H1 (cell line): ENCODE measurements around the gene ZNF730. TPM values are rescaled to one million over a fixed set of nuclear protein-coding genes. Genes with fewer than 3 reads are reported as not detected.

Experiments used
- CTCF ChIA-PET: fragments of 300-600 bp; sonication (Branson Sonifier 250); formaldehyde crosslinking; loops from one replicate; lab custom pipeline; 2021; ENCODE audit not compliant: partially characterized antibody; lab: Charles Lee
- POLR2A ChIA-PET: fragments of 300-600 bp; sonication (Branson Sonifier 250); formaldehyde crosslinking; loops from one replicate; lab custom pipeline; 2021; ENCODE audit warnings: inconsistent platforms; ENCODE audit not compliant: partially characterized antibody; lab: Charles Lee
- DNase-seq, 2 experiments: peaks; one replicate each; pipeline versions ENCODE4 v3.0.0 to v3.0.0-alpha.2; 2010 to 2022; ENCODE audit warnings: low spot score in 2 of 2, low read depth in 1 of 2, mixed read lengths in 1 of 2
- FAIRE-seq: peaks from 2 replicates; lab custom pipeline; 2011; peaks lifted over from hg19 to GRCh38; lab: Jason Lieb, UNC
- H2AFZ ChIP-seq: 2 replicates; pipeline ENCODE4 v1.8.1; 2012; ENCODE audit warnings: low read length, inconsistent platforms
- H2AK5ac ChIP-seq: 2 replicates; pipeline ENCODE4 v1.6.1; 2013; ENCODE audit warnings: low read depth, low read length
- H2BK120ac ChIP-seq: replicated peaks from 2 replicates; pipeline ENCODE3; 2013; ENCODE audit warnings: low read depth, low read length, inconsistent platforms
- H2BK12ac ChIP-seq: 2 replicates; pipeline ENCODE4 v1.6.1; 2013; ENCODE audit warnings: low read depth, low read length
- H2BK15ac ChIP-seq: 2 replicates; pipeline ENCODE4 v1.6.1; 2013; ENCODE audit warnings: low read length
- H2BK20ac ChIP-seq: 2 replicates; pipeline ENCODE4 v1.6.1; 2013; ENCODE audit warnings: low read length
- H2BK5ac ChIP-seq: 2 replicates; pipeline ENCODE4 v1.6.1; 2013; ENCODE audit warnings: low read depth, low read length
- H3K14ac ChIP-seq: 2 replicates; pipeline ENCODE4 v1.6.1; 2013; ENCODE audit warnings: inconsistent platforms; ENCODE audit not compliant: insufficient read length
- H3K18ac ChIP-seq: 2 replicates; pipeline ENCODE4 v1.6.1; 2013; ENCODE audit warnings: low read length; ENCODE audit errors: extremely low read depth
- H3K23ac ChIP-seq: 2 replicates; pipeline ENCODE4 v1.6.1; 2013; ENCODE audit warnings: inconsistent platforms; ENCODE audit not compliant: insufficient read length
- H3K23me2 ChIP-seq: 2 replicates; pipeline ENCODE4 v1.6.1; 2013; ENCODE audit warnings: low read depth, low read length
- H3K27ac ChIP-seq: 2 replicates; pipeline ENCODE4 v1.6.1; 2011; ENCODE audit warnings: low read depth, low read length, inconsistent platforms
- H3K27me3 ChIP-seq, 4 experiments: replicated peaks in 1 of 4; 1 replicate in 1 of 4; 2 replicates in 3 of 4; pipeline versions ENCODE4 v1.6.1 to v1.8.1; 2011 to 2013; ENCODE audit warnings: low read length in 3 of 4, mild to moderate bottlenecking in 3 of 4, inconsistent platforms in 2 of 4, mixed read lengths in 2 of 4, moderate library complexity in 1 of 4; ENCODE audit not compliant: control insufficient read depth in 3 of 4, insufficient read depth in 3 of 4; ENCODE audit errors: extremely low read depth in 1 of 4
- H3K36me3 ChIP-seq, 4 experiments: 2 replicates each; pipeline versions ENCODE4 v1.6.1 to v1.8.1; 2011 to 2013; ENCODE audit warnings: mild to moderate bottlenecking in 4 of 4, low read length in 3 of 4, moderate library complexity in 2 of 4, control low read depth in 1 of 4, inconsistent platforms in 1 of 4; ENCODE audit not compliant: insufficient read depth in 4 of 4, control insufficient read depth in 2 of 4
- H3K4ac ChIP-seq: replicated peaks from 2 replicates; pipeline ENCODE3; 2013; ENCODE audit warnings: low read length, low read depth, mixed read lengths, inconsistent platforms; ENCODE audit not compliant: insufficient read length
- H3K4me1 ChIP-seq, 4 experiments: replicated peaks in 1 of 4; 1 replicate in 1 of 4; 2 replicates in 3 of 4; pipeline versions ENCODE4 v1.6.1 to v1.8.1; 2011 to 2013; ENCODE audit warnings: low read length in 3 of 4, inconsistent platforms in 2 of 4, mixed read lengths in 1 of 4; ENCODE audit not compliant: insufficient read depth in 4 of 4, control insufficient read depth in 3 of 4
- H3K4me2 ChIP-seq, 2 experiments: 2 replicates each; pipeline versions ENCODE4 v1.6.1 to v1.8.1; 2011 to 2013; ENCODE audit warnings: low read depth in 2 of 2, low read length in 2 of 2, control low read depth in 1 of 2, inconsistent platforms in 1 of 2, mild to moderate bottlenecking in 1 of 2; ENCODE audit not compliant: insufficient read depth in 1 of 2
- H3K4me3 ChIP-seq, 4 experiments: fragments of 200-600, 300-600 bp in 1 of 4; sonication (generic), shearing (Covaris generic), sonication (Bioruptor Twin) in 1 of 4; 2 replicates each; pipeline versions ENCODE4 v1.5.1 to v1.8.1; 2011 to 2016; ENCODE audit warnings: low read length in 4 of 4, low read depth in 3 of 4, control low read depth in 2 of 4, inconsistent platforms in 2 of 4, mild to moderate bottlenecking in 2 of 4, mixed read lengths in 1 of 4, moderate library complexity in 1 of 4; ENCODE audit not compliant: insufficient read depth in 2 of 4; ENCODE audit errors: extremely low read depth in 1 of 4
- H3K56ac ChIP-seq: replicated peaks from 2 replicates; pipeline ENCODE3; 2013; ENCODE audit warnings: low read depth, mild to moderate bottlenecking, mixed read lengths, low read length, inconsistent platforms; ENCODE audit not compliant: insufficient read length
- H3K79me1 ChIP-seq: 2 replicates; pipeline ENCODE4 v1.6.1; 2013; ENCODE audit warnings: low read depth, low read length, control low read depth
- H3K79me2 ChIP-seq, 2 experiments: 2 replicates each; pipeline versions ENCODE4 v1.6.1 to v1.8.1; 2012 to 2013; ENCODE audit warnings: low read length in 2 of 2, mild to moderate bottlenecking in 2 of 2, inconsistent platforms in 1 of 2; ENCODE audit not compliant: insufficient read depth in 2 of 2, control insufficient read depth in 1 of 2
- H3K9ac ChIP-seq, 4 experiments: replicated peaks in 1 of 4; 1 replicate in 1 of 4; 2 replicates in 3 of 4; pipeline versions ENCODE4 v1.6.1 to v1.8.1; 2011 to 2013; ENCODE audit warnings: low read depth in 3 of 4, low read length in 3 of 4, control low read depth in 2 of 4, mild to moderate bottlenecking in 2 of 4, moderate library complexity in 2 of 4, inconsistent platforms in 1 of 4; ENCODE audit errors: extremely low read depth in 1 of 4
- H3K9me3 ChIP-seq, 2 experiments: 2 replicates each; pipeline versions ENCODE4 v1.6.1 to v1.8.1; 2012 to 2013; ENCODE audit warnings: mild to moderate bottlenecking in 2 of 2, moderate library complexity in 2 of 2, control low read depth in 1 of 2, inconsistent platforms in 1 of 2, low read depth in 1 of 2, low read length in 1 of 2, mixed read lengths in 1 of 2; ENCODE audit not compliant: insufficient read depth in 2 of 2
- H4K20me1 ChIP-seq, 2 experiments: replicated peaks in 1 of 2; 2 replicates each; pipeline versions ENCODE3 to v1.8.1; 2011 to 2013; ENCODE audit warnings: inconsistent platforms in 2 of 2, low read length in 2 of 2, mild to moderate bottlenecking in 1 of 2; ENCODE audit not compliant: insufficient read depth in 2 of 2, control insufficient read depth in 1 of 2
- H4K5ac ChIP-seq: 2 replicates; pipeline ENCODE4 v1.6.1; 2013; ENCODE audit warnings: low read length, low read depth, mixed read lengths, inconsistent platforms; ENCODE audit not compliant: insufficient read length
- H4K8ac ChIP-seq: 2 replicates; pipeline ENCODE4 v1.8.0; 2013; ENCODE audit warnings: mild to moderate bottlenecking, moderate library complexity, low read length, inconsistent platforms; ENCODE audit not compliant: insufficient read depth; ENCODE audit errors: extremely low read depth
- H4K91ac ChIP-seq: replicated peaks from 2 replicates; pipeline ENCODE3; 2013; ENCODE audit warnings: low read length, mixed read lengths, inconsistent platforms; ENCODE audit not compliant: insufficient read length
- BRCA1 ChIP-seq: IDR thresholded peaks from 2 replicates; pipeline ENCODE4 v1.6.1; 2012; ENCODE audit warnings: low read depth, low read length, improper control_type of control experiment
- CREB1 ChIP-seq: IDR thresholded peaks from 2 replicates; pipeline ENCODE4 v1.6.1; 2012; ENCODE audit warnings: inconsistent platforms
- KDM5A ChIP-seq: fragments of 200-600 bp; IDR thresholded peaks from 2 replicates; pipeline ENCODE4 v1.7.1; 2012; ENCODE audit warnings: mild to moderate bottlenecking, low read length, inconsistent platforms, mixed read lengths
- RNF2 ChIP-seq: fragments of 200-900, 300-1000 bp; sonication (generic); IDR thresholded peaks from 2 replicates; pipeline ENCODE4 v1.7.1; 2016; ENCODE audit warnings: borderline replicate concordance, low read depth, mild to moderate bottlenecking, antibody characterized with exemption, low read length; ENCODE audit not compliant: poor library complexity, severe bottlenecking; ENCODE audit errors: missing control alignments
- SIRT6 ChIP-seq: IDR thresholded peaks from one replicate; pipeline ENCODE4 v1.7.1; 2012; ENCODE audit warnings: low read length, inconsistent platforms
- TAF1 ChIP-seq: IDR thresholded peaks from 2 replicates; pipeline ENCODE4 v1.6.1; 2011; ENCODE audit warnings: mild to moderate bottlenecking, low read depth, low read length
- TEAD4 ChIP-seq: IDR thresholded peaks from 2 replicates; pipeline ENCODE4 v1.6.1; 2012; ENCODE audit warnings: low read depth, low read length, inconsistent platforms, mixed read lengths
- WGBS, 2 experiments: shearing (Covaris generic) in 1 of 2; methylation state at CpG; one replicate each; pipeline versions ENCODE4 v1.1.6 to v1.1.7; 2013 to 2015; ENCODE audit warnings: low lambda C conversion rate in 2 of 2, mixed read lengths in 2 of 2, inconsistent platforms in 1 of 2, low coverage in 1 of 2, missing lambda C conversion rate in 1 of 2; ENCODE audit not compliant: insufficient replicate concordance in 2 of 2, insufficient coverage in 1 of 2, insufficient read length in 1 of 2; ENCODE audit errors: extremely low coverage in 1 of 2, missing lambda C conversion rate in 1 of 2; 5-methylcytosine and 5-hydroxymethylcytosine counted together
- long read RNA-seq, 2 experiments: library from RNA in 1 of 2; library from capped mRNA in 1 of 2; stranded (forward); transcript quantifications; one replicate each; pipeline ENCODE4 v2.0.0, GENCODE V29; 2021; ENCODE audit warnings: inconsistent platforms in 1 of 2
- polyA minus RNA-seq, 3 experiments: library from RNA; depleted of rRNA, polyadenylated mRNA; stranded (reverse); fragments of >200 nt; gene quantifications; 1 replicate in 2 of 3; 2 replicates in 1 of 3; pipeline ENCODE4 v1.2.3, GENCODE V29; 2011
- polyA plus RNA-seq, 7 experiments: library from polyadenylated mRNA; depleted of rRNA in 3 of 7; stranded (reverse) in 5 of 7; unstranded in 2 of 7; fragments of >200 nt in 5 of 7; fragments of 200-250 nt in 2 of 7; gene quantifications; 1 replicate in 5 of 7; 2 replicates in 1 of 7; 4 replicates in 1 of 7; pipeline versions ENCODE4 v1.2.1 to v1.2.3, GENCODE V29; 2011 to 2013; ENCODE audit warnings: missing spikeins in 2 of 7, mixed read lengths in 2 of 7
- total RNA-seq: library from RNA; stranded (reverse); fragmentation: NEBNext Ultra II Directional; extraction: Animal tissue kit (Norgen Biotek cat#: 25700); gene quantifications from 2 replicates; pipeline ENCODE4 v1.2.1, GENCODE V29; 2021
- TF ChIP-seq, protein P1 (sequence below): IDR thresholded peaks from 2 replicates; pipeline ENCODE4 v1.6.1; 2011; ENCODE audit warnings: low read depth, mild to moderate bottlenecking, low read length; ENCODE audit not compliant: insufficient read depth

Gene ZNF730
- 24.7 and 29.4 TPM in 2 replicates for total RNA-seq
- polyA plus RNA-seq (2011; rRNA removed): 5.2 and 7.0 TPM in 2 replicates
- 10.5 TPM for polyA plus RNA-seq (2011; cell fraction: cytosol; rRNA removed)
- 8.7 TPM for polyA plus RNA-seq (2011; cell fraction: nucleus; rRNA removed)
- polyA plus RNA-seq (2012, experiment 1 of 2): 5.4 to 11.5 TPM (median 7.0 TPM) in 4 replicates
- polyA plus RNA-seq (2012, experiment 2 of 2): 1.2 TPM
- polyA plus RNA-seq (2013, experiment 1 of 2): 22.2 TPM
- 19.1 TPM for polyA plus RNA-seq (2013, experiment 2 of 2)
- polyA minus RNA-seq (2011; rRNA and poly(A)+ RNA removed): 25.6 and 32.7 TPM in 2 replicates
- 22.2 TPM for polyA minus RNA-seq (2011; cell fraction: cytosol; rRNA and poly(A)+ RNA removed)
- polyA minus RNA-seq (2011; cell fraction: nucleus; rRNA and poly(A)+ RNA removed): 95.4 TPM
- long read RNA-seq, experiment 1, partial matches to known transcripts: 0 of 19 reads
- long read RNA-seq, experiment 1, other reads (novel, unspliced or antisense): 18 of 19 reads
- long read RNA-seq, experiment 2, partial matches to known transcripts: 0 of 4 reads
- long read RNA-seq, experiment 2, other reads (novel, unspliced or antisense): 3 of 4 reads

DNA sequence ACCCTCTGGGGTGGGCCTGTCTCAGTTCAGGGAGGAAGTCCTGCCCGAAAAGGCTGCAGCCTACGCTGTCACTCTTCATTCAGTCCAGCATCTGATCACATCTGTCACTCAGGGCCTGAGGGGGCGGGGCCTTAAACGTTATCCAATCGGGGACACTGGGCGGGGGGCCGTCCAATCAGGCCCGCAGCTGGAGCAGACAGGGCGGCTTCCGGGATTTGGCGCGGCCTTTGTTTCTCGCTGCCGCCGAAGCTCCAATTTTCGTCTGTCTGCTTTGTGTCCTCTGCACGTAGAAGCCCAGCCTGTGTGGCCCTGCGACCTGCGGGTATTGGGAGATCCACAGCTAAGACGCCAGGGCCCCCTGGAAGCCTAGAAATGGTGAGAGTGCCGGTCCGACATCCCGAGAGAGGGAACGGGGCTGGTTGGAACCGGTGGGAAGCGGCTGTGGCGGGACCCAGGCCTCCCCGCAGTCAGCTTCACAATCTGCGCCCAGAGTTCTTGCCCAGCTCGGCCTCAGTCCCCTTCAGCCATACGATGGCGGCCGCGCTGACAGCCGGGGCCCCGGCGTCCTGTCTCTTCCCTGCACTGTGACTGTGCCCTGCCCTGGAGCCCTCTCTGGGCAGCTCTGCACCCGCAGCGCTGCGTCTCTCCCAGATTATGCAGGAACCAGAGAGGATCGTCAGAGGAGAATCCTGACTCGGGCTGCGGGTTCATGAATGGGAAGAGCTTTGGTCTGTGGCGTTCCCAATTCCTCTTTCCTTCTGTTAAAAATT is at the start of gene ZNF730:
Gene ZNF730, plus strand, starts transcription at position 224 of the 770 bp plus-strand sequence. Its CDS starts 149 bp downstream, at position 373.
- 4% methylated on average over 32 of the region's 44 CpGs; no CpG with 5 or more reads in 1 of the 2 experiments for WGBS, 2 experiments
- Histone ChIP-seq H3K4ac (no peak within 1 kb of the TSS), H4K20me1 (peaks cover 0 to 1% of the 10 kb centered on the region in 2 experiments), H3K27me3 (no peaks in the 10 kb centered on the region), H3K36me3 (peaks cover 0 to 15% (median 2%) of the 10 kb centered on the region in 4 experiments; a peak in 3 of 8 replicates), H3K56ac (no peak within 1 kb of the TSS), H2AFZ (peak within 1 kb of the TSS; percentile 99), H3K4me3 (peak within 1 kb of the TSS; percentile 50 to 81 (median 68)), H2BK12ac (peak within 1 kb of the TSS; percentile 94; the same call in 1 of the 2 replicates), H4K8ac (peak within 1 kb of the TSS; percentile 100), H3K9me3 (no peaks in the 10 kb centered on the region), H2BK15ac (no peak within 1 kb of the TSS), H3K79me1 (no peaks in the 10 kb centered on the region), H3K27ac (peak within 1 kb of the TSS; percentile 98), H3K4me2 (peak within 1 kb of the TSS; percentile 65 to 76), H2BK20ac (no peak within 1 kb of the TSS), H3K79me2 (peaks cover 0 to 32% of the 10 kb centered on the region in 2 experiments; a peak in 2 of 4 replicates), H2BK120ac (no peak within 1 kb of the TSS), H2BK5ac (peak within 1 kb of the TSS; percentile 98), H3K9ac (peak within 1 kb of the TSS; percentile 56 to 97 (median 96)), H4K91ac (peak within 1 kb of the TSS; percentile 81), H3K4me1 (no peaks in the 10 kb centered on the region), H2AK5ac (no peak within 1 kb of the TSS), H3K18ac (peak within 1 kb of the TSS; percentile 95), H4K5ac (peak within 1 kb of the TSS; percentile 77), H3K14ac (no peak within 1 kb of the TSS), H3K23ac (no peak within 1 kb of the TSS), H3K23me2 (no peaks in the 10 kb centered on the region; the same call in 1 of the 2 replicates)
- CTCF ChIA-PET: interaction anchor here (0.6 to 1.2 kb wide), 3 partner anchors 66 to 298 kb away, joined by 3 read pairs; no protein-coding TSS in a partner anchor
- peak; percentile 66 to 91 for DNase-seq
- peak; percentile 57 for FAIRE-seq
- POLR2A ChIA-PET: interaction anchor here (0.6 to 2.6 kb wide), 24 partner anchors 9 to 566 kb away, joined by 3 to 25 read pairs (median 4); partner anchors contain the start of gene ZNF724
- TF ChIP-seq KDM5A: no peak
- no peak for TF ChIP-seq BRCA1
- TF ChIP-seq, protein P1, sequence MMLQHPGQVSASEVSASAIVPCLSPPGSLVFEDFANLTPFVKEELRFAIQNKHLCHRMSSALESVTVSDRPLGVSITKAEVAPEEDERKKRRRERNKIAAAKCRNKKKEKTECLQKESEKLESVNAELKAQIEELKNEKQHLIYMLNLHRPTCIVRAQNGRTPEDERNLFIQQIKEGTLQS: no peak
- peak; percentile 83 for TF ChIP-seq TAF1
- 0 out of 2 replicates have a peak, but pooled peaks have one; percentile 22 for TF ChIP-seq CREB1
- TF ChIP-seq TEAD4: no peak
- no peak for TF ChIP-seq RNF2
- no peak for TF ChIP-seq SIRT6
